GM12801 (cell line): ENCODE measurements around the gene CLECL1.

Source experiments
- CTCF ChIP-seq: IDR thresholded peaks from one replicate; pipeline ENCODE4 v1.5.1; 2011; ENCODE audit warnings: control low read depth; ENCODE audit not compliant: insufficient read length; ENCODE audit errors: extremely low read depth

Gene CLECL1

DNA sequence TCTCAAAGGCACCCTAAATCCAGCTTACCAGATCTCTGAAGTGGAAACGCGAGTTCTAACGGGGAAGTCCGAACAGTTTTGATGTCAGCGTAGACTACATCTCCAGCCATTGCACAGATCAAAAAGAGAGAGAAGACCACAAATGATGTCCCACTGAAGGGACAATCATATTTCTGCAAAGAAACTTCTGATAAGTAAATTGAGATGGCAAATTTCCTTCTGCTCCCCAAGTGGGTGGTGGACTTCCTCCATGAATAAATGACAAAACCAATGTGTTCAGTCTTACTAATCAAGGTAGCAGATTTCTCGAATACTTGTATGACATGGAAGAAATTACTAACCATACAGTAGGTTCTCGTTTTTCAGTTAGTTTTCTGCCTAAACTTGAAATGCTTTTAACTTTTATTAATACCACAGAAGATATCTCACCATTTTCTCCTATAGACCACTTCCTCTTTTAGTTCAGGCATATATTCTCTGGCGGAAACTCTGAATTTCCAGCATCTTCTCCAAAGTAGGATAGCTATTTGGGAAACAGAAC, at the start of gene CLECL1:
CLECL1 (minus strand) TSS at position 177 of the 541 bp plus-strand sequence.
- TF ChIP-seq CTCF, result no peak

DNA sequence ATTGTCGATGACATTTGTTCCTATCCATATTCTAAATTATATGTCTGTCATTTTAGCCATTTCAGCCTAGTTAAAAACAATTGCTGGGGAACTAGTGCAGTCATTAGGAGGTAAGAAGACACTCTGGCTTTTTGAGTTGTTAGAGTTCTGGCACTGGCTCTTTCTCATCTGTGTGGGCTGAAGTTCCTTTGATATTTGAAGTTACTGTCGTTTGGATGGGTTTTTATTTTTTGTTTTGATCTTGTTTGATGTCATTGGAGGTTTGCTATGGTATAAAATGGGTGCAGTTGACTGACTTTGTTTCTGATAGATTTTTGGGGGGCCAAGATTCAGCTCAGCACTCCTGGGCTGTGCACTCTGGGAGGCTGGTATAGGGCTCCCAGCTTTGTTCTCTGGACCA, 48.5 kb upstream of the CLECL1 start:
- TF ChIP-seq CTCF, result no peak

DNA sequence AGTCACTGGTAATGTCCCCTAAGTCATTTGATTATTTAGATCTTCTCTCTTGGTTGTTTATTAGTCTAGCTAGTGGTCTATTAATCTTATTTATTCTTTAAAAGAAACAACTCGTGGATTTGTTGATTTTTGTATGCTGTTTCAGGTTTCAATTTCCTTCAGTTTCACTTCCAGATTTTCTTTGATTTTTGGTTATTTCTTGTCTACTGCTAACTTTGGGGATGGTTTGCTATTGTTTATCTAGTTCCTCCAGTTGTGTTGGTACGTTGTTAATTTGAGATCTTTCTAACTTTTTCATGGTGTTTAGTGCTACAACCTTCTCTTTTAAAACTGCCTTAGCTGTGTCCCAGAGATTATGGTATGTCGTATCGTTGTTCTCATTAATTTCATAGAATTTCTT, 46.3 kb upstream of the CLECL1 start:
- TF ChIP-seq CTCF, result no peak

DNA sequence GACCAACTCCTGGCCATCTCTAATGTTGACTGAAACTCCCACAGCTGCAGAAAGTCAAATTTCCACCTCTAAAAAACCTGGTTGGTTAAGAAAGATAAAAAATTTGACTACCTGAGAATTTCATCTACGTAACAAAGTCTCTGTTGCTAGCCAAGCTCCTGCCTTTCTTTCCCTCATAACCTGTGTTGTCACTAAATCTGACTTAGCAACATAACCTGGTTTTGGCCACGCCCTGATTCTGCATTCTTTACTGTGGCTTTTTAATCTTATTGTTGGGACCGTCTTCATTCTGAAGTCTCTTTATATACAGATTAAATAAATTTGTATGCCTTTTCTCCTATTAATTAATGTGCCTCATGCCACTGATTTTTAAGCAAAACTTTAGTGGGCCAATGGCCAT, 43.9 kb upstream of the CLECL1 start:
- TF ChIP-seq CTCF, result no peak

- no peak for TF ChIP-seq CTCF
Observed at GRCh38 chr12:9773216-9773877, 40.5 kb upstream of the CLECL1 start.

DNA sequence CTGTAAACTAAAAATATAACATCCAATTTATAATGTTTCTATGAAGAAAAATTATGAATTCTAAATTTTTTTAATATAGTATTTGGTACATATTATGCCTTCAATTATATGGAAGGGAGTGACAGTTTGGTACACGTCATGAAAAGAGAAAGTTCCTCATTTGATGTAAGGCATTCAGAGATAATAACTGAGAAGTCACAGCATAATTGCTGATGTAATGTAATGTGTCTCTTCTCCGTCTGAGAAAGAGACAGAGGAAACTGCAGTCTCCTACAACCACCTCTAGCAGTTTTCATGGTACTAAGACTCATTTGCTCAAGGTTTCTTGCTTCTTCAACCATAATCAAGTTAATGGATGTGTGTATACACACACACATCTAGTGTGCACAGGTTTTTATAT, 30.1 kb upstream of the CLECL1 start:
- no peak for TF ChIP-seq CTCF

- no peak for TF ChIP-seq CTCF
Observed at GRCh38 chr12:9762369-9762768, 29.5 kb upstream of the CLECL1 start.
